SK-N-SH (cell line): Measurements from ENCODE around the gene CCL27. TPM values are rescaled to one million over a fixed set of nuclear protein-coding genes. Genes with fewer than 3 reads are reported as not detected.

Source experiments
- CTCF ChIA-PET: fragments of 300-600, 350-600 bp; formaldehyde crosslinking; extraction: SDS; loops from one replicate; lab custom pipeline; 2021; lab: Yijun Ruan, JAX
- POLR2A ChIA-PET: fragments of 350-600 bp; sonication (Branson Sonifier 250); formaldehyde crosslinking; extraction: SDS; loops from one replicate; lab custom pipeline; 2020; ENCODE audit warnings: antibody characterized with exemption, inconsistent platforms; lab: Yijun Ruan, JAX
- DNase-seq: peaks from one replicate; pipeline ENCODE4 v3.0.0; 2012
- H2AFZ ChIP-seq: fragments of 200-600 bp; sonication (generic); 2 replicates; pipeline ENCODE4 v1.8.1; 2016; ENCODE audit warnings: antibody characterized with exemption, mild to moderate bottlenecking, low read depth
- H3F3A ChIP-seq: fragments of 200-600 bp; sonication (generic); replicated peaks from 2 replicates; pipeline ENCODE3; 2016; ENCODE audit warnings: antibody characterized with exemption, mild to moderate bottlenecking; ENCODE audit not compliant: insufficient read depth
- H3K27ac ChIP-seq, 2 experiments: fragments of 200-500 bp in 1 of 2; fragments of 200-600 bp in 1 of 2; sonication (Bioruptor generic) in 1 of 2; sonication (generic), shearing (Covaris generic) in 1 of 2; 2 replicates each; pipeline versions ENCODE4 v1.5.1 to v1.6.1; 2014 to 2016; ENCODE audit warnings: low read depth in 2 of 2, inconsistent platforms in 1 of 2, low read length in 1 of 2, mild to moderate bottlenecking in 1 of 2, mixed read lengths in 1 of 2
- H3K27me3 ChIP-seq: fragments of 200-600 bp; sonication (generic), shearing (Covaris generic); 2 replicates; pipeline ENCODE4 v1.6.1; 2016; ENCODE audit warnings: mixed run types; ENCODE audit not compliant: insufficient read depth
- H3K36me3 ChIP-seq, 2 experiments: fragments of 200-500 bp in 1 of 2; fragments of 200-600 bp in 1 of 2; sonication (Bioruptor generic) in 1 of 2; sonication (generic) in 1 of 2; replicated peaks in 1 of 2; 2 replicates each; pipeline versions ENCODE3 to v1.5.1; 2014 to 2016; ENCODE audit warnings: low read length in 1 of 2, mild to moderate bottlenecking in 1 of 2; ENCODE audit not compliant: insufficient read depth in 2 of 2, control insufficient read depth in 1 of 2
- H3K4me1 ChIP-seq, 2 experiments: fragments of 200-500 bp in 1 of 2; fragments of 200-600 bp in 1 of 2; sonication (Bioruptor generic) in 1 of 2; sonication (generic), shearing (Covaris generic) in 1 of 2; 2 replicates each; pipeline versions ENCODE4 v1.5.1 to v1.6.1; 2014 to 2016; ENCODE audit warnings: low read depth in 1 of 2, low read length in 1 of 2, mixed run types in 1 of 2; ENCODE audit not compliant: insufficient read depth in 2 of 2, control insufficient read depth in 1 of 2
- H3K4me2 ChIP-seq: fragments of 200-600 bp; sonication (generic), shearing (Covaris generic); 2 replicates; pipeline ENCODE4 v1.6.1; 2017; ENCODE audit warnings: mixed run types
- H3K4me3 ChIP-seq, 2 experiments: fragments of 200-500 bp in 1 of 2; fragments of 200-600 bp in 1 of 2; sonication (Bioruptor generic) in 1 of 2; sonication (generic), shearing (Covaris generic) in 1 of 2; 2 replicates each; pipeline versions ENCODE4 v1.5.1 to v1.8.1; 2014 to 2016; ENCODE audit warnings: low read depth in 2 of 2, inconsistent platforms in 1 of 2, low read length in 1 of 2, mild to moderate bottlenecking in 1 of 2, mixed read lengths in 1 of 2, moderate library complexity in 1 of 2
- H3K79me2 ChIP-seq: fragments of 200-600 bp; sonication (generic); 2 replicates; pipeline ENCODE4 v1.8.1; 2017; ENCODE audit warnings: mild to moderate bottlenecking; ENCODE audit not compliant: insufficient read depth
- H3K9ac ChIP-seq: fragments of 200-600 bp; sonication (generic); 2 replicates; pipeline ENCODE4 v1.6.1; 2017; ENCODE audit warnings: mixed run types
- H3K9me2 ChIP-seq: fragments of 200-600 bp; sonication (generic); 2 replicates; pipeline ENCODE4 v1.6.1; 2017; ENCODE audit warnings: mixed run types
- H3K9me3 ChIP-seq: fragments of 200-600 bp; sonication (generic); 2 replicates; pipeline ENCODE4 v1.6.1; 2017; ENCODE audit warnings: mixed run types, mild to moderate bottlenecking, moderate library complexity
- H4K20me1 ChIP-seq: fragments of 200-600 bp; sonication (generic); 2 replicates; pipeline ENCODE4 v1.6.1; 2017; ENCODE audit warnings: mild to moderate bottlenecking, mixed run types; ENCODE audit not compliant: insufficient read depth
- ELF1 ChIP-seq: IDR thresholded peaks from 2 replicates; pipeline ENCODE4 v1.4.0; 2012
- NRF1 ChIP-seq: IDR thresholded peaks from 2 replicates; pipeline ENCODE4 v1.6.1; 2012; ENCODE audit warnings: low read depth, mild to moderate bottlenecking, low read length
- RCOR1 ChIP-seq: fragments of 150-350 bp; IDR thresholded peaks from 2 replicates; pipeline ENCODE4 v1.6.1; 2017; ENCODE audit warnings: antibody characterized with exemption, low read length
- TCF12 ChIP-seq: IDR thresholded peaks from 2 replicates; pipeline ENCODE4 v1.4.0; 2012
- WGBS: methylation state at CpG from one replicate; pipeline ENCODE4 v1.1.6; 2017; ENCODE audit warnings: low lambda C conversion rate; 5-methylcytosine and 5-hydroxymethylcytosine counted together
- polyA plus RNA-seq, 3 experiments: library from polyadenylated mRNA; depleted of rRNA; stranded (reverse); fragments of >200 nt; gene quantifications; 2 replicates each; pipeline ENCODE4 v1.2.3, GENCODE V29; 2012
- TF ChIP-seq, protein P1 (sequence below): IDR thresholded peaks from 2 replicates; pipeline ENCODE4 v1.4.0; 2012; ENCODE audit warnings: low read depth, borderline replicate concordance
- TF ChIP-seq, protein P2 (sequence below): IDR thresholded peaks from 2 replicates; pipeline ENCODE4; 2012
- TF ChIP-seq, protein P3 (sequence below): IDR thresholded peaks from 2 replicates; pipeline ENCODE4 v1.4.0; 2012; ENCODE audit warnings: low read depth, borderline replicate concordance
- TF ChIP-seq, protein P4 (sequence below): fragments of 150-350 bp; IDR thresholded peaks from 2 replicates; pipeline ENCODE4 v1.6.1; 2017; ENCODE audit warnings: antibody characterized with exemption, low read length, low read depth, borderline replicate concordance

The CCL27 gene, protein sequence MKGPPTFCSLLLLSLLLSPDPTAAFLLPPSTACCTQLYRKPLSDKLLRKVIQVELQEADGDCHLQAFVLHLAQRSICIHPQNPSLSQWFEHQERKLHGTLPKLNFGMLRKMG
- 0.10 TPM in 1 of 2 replicates, not detected in the other for polyA plus RNA-seq (2012; rRNA removed)
- polyA plus RNA-seq (2012; cell fraction: cytosol; rRNA removed), result 0.09 and 0.16 TPM in 2 replicates
- polyA plus RNA-seq (2012; cell fraction: nucleus; rRNA removed), result 0.42 and 0.63 TPM in 2 replicates

DNA sequence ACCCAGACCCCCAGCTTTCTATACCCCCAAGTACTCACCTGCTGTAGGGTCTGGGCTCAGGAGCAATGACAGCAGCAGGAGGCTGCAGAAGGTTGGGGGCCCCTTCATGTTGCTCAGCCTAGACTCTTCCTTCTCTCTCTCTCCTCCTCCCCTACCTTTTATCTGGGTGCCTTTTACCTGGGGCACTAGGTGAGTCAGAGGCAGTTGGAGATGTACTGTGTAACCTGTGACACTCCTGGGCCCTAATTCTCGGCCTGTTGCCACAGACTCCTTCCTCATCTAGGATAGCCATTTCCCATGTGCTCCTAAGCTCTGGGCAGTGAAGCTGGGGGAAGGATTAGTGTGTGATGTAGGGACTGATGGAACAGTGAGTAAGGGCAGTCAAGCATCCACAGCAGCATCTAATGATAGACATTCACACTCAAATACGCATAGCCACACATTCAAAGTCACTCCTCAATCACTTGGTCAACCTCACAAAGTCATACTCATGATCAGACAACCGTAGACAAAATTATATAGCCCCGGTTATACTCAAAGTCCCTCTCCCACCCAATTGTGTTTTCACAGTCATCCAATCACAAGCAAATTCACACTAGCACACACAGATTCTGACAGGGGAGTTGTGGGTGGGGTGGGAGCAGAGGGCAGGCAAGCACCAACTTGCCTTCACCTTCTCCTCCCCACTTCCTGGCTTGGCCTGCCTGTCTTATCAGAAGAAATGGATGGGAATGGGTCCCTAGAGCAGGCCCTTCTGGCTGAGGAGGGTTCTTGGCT, at the start of gene CCL27:
Gene CCL27, minus strand, starts transcription at position 132 of the 777 bp plus-strand sequence. Its CDS starts 24 bp downstream, at position 108.
- H3K4me2 ChIP-seq, result no peak within 1 kb of the TSS

More for the DNA sequence above, at the start of gene CCL27:
- H4K20me1 ChIP-seq, result no peaks in the 10 kb centered on the region
- peaks cover 13% of the 10 kb centered on the region for H3F3A ChIP-seq
- no peaks in the 10 kb centered on the region for H3K9me2 ChIP-seq
- H3K9ac ChIP-seq, result no peak within 1 kb of the TSS
- POLR2A ChIA-PET, result no interaction called here
- no peak within 1 kb of the TSS for H3K4me3 ChIP-seq
- no peak for DNase-seq
- no peak within 1 kb of the TSS for H3K27ac ChIP-seq
- H3K79me2 ChIP-seq, result peaks cover 17% of the 10 kb centered on the region; the same call in 1 of the 2 replicates
- WGBS, result 79% methylated on average over 4 of the region's 4 CpGs
- H3K27me3 ChIP-seq, result no peaks in the 10 kb centered on the region
- H3K9me3 ChIP-seq, result no peaks in the 10 kb centered on the region
- CTCF ChIA-PET, result interaction anchor here (0.7 to 8.1 kb wide), 7 partner anchors 16 to 48 kb away, joined by 3 to 56 read pairs (median 4); partner anchors contain the start of genes ARID3C and GALT
- TF ChIP-seq, protein P1, sequence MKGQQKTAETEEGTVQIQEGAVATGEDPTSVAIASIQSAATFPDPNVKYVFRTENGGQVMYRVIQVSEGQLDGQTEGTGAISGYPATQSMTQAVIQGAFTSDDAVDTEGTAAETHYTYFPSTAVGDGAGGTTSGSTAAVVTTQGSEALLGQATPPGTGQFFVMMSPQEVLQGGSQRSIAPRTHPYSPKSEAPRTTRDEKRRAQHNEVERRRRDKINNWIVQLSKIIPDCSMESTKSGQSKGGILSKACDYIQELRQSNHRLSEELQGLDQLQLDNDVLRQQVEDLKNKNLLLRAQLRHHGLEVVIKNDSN, result no peak
- TF ChIP-seq ELF1 (no peak), NRF1 (no peak), TCF12 (no peak), RCOR1 (no peak)
- TF ChIP-seq, protein P2, sequence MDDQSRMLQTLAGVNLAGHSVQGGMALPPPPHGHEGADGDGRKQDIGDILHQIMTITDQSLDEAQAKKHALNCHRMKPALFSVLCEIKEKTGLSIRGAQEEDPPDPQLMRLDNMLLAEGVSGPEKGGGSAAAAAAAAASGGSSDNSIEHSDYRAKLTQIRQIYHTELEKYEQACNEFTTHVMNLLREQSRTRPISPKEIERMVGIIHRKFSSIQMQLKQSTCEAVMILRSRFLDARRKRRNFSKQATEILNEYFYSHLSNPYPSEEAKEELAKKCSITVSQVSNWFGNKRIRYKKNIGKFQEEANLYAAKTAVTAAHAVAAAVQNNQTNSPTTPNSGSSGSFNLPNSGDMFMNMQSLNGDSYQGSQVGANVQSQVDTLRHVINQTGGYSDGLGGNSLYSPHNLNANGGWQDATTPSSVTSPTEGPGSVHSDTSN, result no peak
- TF ChIP-seq, protein P3, sequence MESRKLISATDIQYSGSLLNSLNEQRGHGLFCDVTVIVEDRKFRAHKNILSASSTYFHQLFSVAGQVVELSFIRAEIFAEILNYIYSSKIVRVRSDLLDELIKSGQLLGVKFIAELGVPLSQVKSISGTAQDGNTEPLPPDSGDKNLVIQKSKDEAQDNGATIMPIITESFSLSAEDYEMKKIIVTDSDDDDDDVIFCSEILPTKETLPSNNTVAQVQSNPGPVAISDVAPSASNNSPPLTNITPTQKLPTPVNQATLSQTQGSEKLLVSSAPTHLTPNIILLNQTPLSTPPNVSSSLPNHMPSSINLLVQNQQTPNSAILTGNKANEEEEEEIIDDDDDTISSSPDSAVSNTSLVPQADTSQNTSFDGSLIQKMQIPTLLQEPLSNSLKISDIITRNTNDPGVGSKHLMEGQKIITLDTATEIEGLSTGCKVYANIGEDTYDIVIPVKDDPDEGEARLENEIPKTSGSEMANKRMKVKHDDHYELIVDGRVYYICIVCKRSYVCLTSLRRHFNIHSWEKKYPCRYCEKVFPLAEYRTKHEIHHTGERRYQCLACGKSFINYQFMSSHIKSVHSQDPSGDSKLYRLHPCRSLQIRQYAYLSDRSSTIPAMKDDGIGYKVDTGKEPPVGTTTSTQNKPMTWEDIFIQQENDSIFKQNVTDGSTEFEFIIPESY, result no peak
- TF ChIP-seq, protein P4, sequence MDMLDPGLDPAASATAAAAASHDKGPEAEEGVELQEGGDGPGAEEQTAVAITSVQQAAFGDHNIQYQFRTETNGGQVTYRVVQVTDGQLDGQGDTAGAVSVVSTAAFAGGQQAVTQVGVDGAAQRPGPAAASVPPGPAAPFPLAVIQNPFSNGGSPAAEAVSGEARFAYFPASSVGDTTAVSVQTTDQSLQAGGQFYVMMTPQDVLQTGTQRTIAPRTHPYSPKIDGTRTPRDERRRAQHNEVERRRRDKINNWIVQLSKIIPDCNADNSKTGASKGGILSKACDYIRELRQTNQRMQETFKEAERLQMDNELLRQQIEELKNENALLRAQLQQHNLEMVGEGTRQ, result no peak
- TF ChIP-seq, all 33 proteins: peak for 0
- peaks cover 8 to 12% of the 10 kb centered on the region in 2 experiments; a peak in 3 of 4 replicates for H3K4me1 ChIP-seq
- no peak within 1 kb of the TSS for H2AFZ ChIP-seq
- no peaks in the 10 kb centered on the region for H3K36me3 ChIP-seq
